ENCODE data around the gene UPF2.
"Not testable (repeated sequence)": the region's sequence is repeated elsewhere in the genome, so short reads cannot be mapped to it uniquely, and the experiment has no call there.

GRCh38 chr10:12071441-12071840 lies 28.8 kb upstream of the UPF2 start:
- not testable (repeated sequence) for TF ChIP-seq CTCF (conservative IDR thresholded peaks at IDR 0.05; ENCODE audit: low read depth, low read length); MAZ (IDR thresholded peaks at IDR 0.05; ENCODE audit: borderline replicate concordance, low read depth, low read length); POLR2A (IDR thresholded peaks at IDR 0.05; ENCODE audit: low read depth, low read length); CHD1 (IDR thresholded peaks at IDR 0.05; ENCODE audit: low read depth, low read length); RCOR1 (IDR thresholded peaks at IDR 0.05; ENCODE audit: insufficient replicate concordance, low read length); ELK1 (IDR thresholded peaks at IDR 0.05; ENCODE audit: borderline replicate concordance, low read depth, low read length); MXI1 (IDR thresholded peaks at IDR 0.05; ENCODE audit: borderline replicate concordance, low read depth, low read length); USF2 (IDR thresholded peaks at IDR 0.05; ENCODE audit: low read depth, low read length); CEBPB (IDR thresholded peaks at IDR 0.05; ENCODE audit: low read depth, low read length); RFX5 (IDR thresholded peaks at IDR 0.05; ENCODE audit: low read depth, low read length); SMC3 (IDR thresholded peaks at IDR 0.05; ENCODE audit: low read depth, low read length)
